GM18873 (cell line): Measurements from ENCODE around the gene TMUB1.

Experiments used
- ATAC-seq: cut with Tn5 transposase; IDR thresholded peaks from one replicate; pipeline ENCODE4 v1.9.1; 2021; ENCODE audit warnings: mild to moderate bottlenecking, moderate library complexity, moderate number of reproducible peaks; ENCODE audit not compliant: unreplicated experiment, low FRiP score

Gene TMUB1

DNA sequence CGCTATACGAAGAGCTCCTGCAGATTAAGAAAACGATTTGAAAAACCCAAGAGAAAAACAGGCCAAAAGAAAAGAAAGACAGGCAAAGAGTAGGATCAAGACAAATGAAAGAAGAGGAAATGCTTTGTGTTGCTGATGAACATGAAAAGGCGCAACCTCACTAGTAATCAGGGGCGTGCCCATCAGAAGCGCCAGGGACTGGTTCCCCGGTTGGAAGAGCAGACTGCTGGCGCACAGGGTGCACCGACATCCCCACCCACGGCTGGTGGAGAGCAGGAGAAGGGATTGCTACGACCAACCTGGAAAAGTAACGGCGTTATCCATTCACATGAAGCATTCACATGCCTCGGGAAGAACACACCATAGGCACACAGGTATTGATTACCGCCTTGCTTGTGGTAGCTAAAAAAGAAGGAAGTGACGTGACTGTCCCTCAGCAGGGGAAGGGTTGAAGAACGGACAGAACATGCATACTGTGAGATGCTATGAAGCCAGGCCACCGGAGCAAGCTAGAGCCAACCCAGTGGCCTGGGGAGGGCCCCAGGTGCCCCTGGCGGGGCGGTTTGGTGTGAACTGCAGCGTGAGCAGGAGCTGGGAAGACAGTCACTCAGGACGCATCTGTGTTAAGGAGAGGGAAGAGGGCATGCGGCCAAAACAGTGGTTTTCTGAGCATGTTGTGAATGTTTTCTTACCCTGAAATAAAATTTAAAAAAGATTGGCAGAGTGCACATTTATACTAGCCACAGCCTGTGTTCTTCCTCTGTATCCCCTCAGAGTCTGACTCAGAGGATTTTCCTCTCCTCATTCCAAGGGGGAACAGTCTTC lies 21.3 kb upstream of the TMUB1 start:
- ATAC-seq, result no peak

- ATAC-seq, result no peak
Measured at GRCh38 chr7:151103973-151104372, 20.7 kb upstream of the TMUB1 start.

DNA sequence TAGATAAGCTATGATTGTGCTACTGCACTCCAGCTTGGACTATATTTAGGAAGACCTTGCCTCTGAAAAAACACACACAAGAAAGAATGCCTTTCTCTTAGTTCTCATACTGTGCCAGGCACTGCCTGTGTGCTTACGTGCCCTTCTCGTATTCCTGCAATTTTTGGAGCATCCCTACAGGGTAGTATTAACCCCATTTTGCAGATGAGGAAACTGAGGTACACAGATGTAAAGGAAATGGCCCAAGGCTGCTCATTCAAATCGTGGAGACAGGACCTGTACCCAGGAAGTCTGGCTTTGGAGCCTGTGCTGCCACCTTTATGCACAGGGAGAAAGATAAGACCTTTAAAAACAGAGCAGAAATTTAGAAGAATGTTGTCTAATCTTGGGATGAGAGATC lies 19.7 kb upstream of the TMUB1 start:
- ATAC-seq, result no peak

- no peak for ATAC-seq
Measured at GRCh38 chr7:151101621-151102396, 18.5 kb upstream of the TMUB1 start.

GRCh38 chr7:151100921-151101320 lies 17.6 kb upstream of the TMUB1 start:
- ATAC-seq, result no peak

DNA sequence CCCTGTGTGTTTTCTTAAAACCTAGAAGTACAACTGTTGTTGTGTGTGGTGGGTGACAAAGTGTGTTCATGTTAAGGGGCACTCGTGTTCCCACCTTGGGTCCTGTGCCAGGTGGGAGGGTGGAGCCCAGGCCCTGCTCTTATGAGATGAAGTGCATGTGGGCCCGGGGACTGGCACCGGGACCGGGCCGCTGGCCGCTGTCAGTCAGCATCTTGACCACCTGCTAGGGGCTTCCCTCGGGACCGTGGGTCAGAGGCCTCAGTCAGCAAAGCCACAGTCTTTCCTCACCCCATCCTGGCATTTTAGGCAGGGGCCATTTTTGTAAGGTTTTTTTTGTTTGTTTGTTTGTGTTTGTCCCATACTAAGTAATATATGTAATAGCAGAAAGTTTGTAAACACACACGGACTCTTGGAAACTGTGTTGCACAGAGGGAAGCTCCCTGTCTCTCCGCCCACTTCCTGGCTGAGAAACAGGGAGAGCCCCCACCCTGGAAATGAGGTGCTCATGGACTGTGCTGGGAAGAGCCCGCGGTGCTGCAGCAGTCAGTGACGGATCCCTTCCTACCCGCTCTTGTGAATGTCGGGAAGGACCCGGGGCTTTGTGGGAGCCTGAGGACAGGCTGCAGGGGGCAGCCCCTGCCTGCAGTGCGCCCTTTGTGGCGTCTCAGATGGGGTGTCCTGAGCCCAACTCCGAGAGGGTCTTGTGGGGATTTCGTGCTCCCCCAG lies 16.4 kb upstream of the TMUB1 start:
- no peak for ATAC-seq

DNA sequence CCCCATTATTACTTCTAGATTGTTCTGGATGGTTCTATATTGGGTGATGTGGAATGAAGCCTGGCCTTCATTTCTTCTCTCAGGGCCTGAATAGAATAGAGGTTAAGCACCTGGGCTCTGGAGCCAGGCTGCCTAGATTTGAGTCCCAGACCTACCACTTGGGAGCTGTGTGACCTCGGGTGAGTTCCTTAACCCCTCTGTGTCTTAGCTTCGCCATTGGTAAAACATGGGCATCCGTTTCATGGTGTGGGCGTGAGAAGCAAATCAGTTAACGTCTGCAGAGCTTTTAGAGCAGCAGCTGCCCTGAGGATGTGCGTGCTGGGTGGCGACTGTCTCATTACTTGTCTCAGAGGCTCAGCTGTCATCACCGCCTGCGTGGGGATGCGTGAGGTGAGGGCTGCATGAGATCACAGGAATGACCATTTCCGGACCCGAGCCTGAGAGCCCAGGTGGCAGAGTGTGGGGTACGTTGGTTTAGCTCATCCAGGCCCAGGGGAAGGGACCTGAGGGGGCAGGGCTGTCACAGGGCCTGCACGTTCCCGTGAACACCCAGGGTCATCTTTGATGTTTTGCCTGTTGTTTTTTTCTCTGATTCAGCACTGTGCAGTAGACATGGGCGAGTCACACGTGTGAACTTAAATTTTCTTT lies 12.7 kb upstream of the TMUB1 start:
- ATAC-seq, result no peak

- ATAC-seq, result no peak
Measured at GRCh38 chr7:151095123-151095797, 12.0 kb upstream of the TMUB1 start.

- ATAC-seq, result no peak
Measured at GRCh38 chr7:151094675-151095074, 11.4 kb upstream of the TMUB1 start.

DNA sequence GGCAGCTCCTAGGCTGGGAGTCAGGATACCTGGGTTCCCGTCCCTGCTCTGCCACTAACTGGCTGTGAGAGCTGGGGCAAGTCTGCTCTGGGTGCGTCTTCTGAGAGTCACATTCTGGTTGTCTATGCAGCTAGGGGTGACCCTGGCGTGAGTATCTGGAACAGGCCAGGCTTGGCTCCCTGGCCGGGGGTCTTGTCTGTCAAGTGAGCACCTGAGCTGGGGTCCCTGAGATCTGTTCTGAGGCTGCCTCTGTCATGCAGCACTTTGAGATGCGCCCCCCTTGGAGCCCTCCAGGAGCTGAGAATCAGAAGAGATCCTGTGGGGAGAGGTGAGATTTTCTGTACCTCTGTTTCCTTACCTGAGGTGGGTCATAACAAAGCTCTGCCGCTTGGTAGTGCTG lies 10.5 kb upstream of the TMUB1 start:
- no peak for ATAC-seq

- no peak for ATAC-seq
Measured at GRCh38 chr7:151091988-151092387, 8.7 kb upstream of the TMUB1 start.

- no peak for ATAC-seq
Measured at GRCh38 chr7:151091431-151091830, 8.1 kb upstream of the TMUB1 start.

DNA sequence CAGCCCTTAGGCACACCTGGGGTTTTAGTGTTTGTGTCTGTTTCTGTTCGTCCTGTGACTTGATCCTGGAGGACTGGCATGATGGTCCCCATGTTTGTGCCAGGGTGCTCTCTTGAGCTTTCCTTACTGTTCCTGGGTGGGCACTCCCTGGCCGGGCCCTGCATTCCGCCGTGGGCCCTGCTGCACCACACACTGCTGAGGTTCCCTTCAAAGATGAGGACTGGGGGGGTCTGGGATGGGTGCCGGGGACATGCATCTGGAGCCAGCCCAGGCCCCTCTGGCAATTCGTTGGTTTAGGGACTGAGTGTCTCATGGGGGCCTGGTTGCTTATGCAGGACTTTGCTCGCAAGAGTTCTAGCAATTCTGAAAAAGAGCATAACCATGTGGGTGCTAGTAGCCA lies 7.7 kb upstream of the TMUB1 start:
- ATAC-seq, result no peak

DNA sequence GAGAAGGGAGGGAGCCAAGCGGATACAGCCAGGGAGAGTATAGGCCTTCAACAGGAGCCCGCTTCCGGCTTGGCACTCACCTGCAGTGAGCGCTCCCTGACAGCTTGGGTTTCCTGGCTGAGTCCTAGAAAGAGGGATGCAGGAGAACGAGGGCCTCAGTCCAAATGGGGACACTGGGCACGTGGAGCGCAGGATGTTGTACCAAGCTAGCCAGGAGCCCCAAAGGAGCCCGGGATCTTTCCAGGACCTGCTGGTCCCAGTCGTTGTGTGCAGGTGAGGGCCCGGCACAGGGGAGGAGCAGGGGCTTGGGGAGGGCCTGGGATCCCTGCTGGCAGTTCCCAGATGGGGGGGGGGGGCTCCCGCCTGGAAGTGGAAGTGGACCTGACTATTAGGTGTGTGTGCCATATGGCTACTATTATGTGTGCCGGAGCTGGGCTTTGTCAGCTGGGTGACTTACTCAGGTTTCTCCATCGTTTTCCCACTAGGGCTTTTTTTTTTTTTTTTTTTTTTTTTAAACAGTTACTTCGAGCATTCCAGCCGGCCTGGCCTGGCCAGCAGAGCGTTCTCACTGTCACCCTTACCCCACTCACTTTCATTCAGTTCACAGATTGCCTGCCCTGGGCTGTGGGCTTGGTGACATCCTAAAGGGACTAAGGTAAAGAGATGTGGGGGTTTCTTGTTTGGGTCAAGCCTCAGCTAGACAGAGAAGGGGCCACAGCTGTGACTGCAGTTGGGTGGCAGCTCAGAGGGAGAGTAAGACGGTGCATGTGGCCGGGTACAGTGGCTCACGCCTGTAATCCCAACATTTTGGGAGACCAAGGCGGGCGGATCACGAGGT lies 6.8 kb upstream of the TMUB1 start:
- ATAC-seq, result no peak

- no peak for ATAC-seq
Measured at GRCh38 chr7:151088856-151089699, 5.8 kb upstream of the TMUB1 start.

GRCh38 chr7:151088019-151088855 lies 4.9 kb upstream of the TMUB1 start:
- ATAC-seq, result no peak

DNA sequence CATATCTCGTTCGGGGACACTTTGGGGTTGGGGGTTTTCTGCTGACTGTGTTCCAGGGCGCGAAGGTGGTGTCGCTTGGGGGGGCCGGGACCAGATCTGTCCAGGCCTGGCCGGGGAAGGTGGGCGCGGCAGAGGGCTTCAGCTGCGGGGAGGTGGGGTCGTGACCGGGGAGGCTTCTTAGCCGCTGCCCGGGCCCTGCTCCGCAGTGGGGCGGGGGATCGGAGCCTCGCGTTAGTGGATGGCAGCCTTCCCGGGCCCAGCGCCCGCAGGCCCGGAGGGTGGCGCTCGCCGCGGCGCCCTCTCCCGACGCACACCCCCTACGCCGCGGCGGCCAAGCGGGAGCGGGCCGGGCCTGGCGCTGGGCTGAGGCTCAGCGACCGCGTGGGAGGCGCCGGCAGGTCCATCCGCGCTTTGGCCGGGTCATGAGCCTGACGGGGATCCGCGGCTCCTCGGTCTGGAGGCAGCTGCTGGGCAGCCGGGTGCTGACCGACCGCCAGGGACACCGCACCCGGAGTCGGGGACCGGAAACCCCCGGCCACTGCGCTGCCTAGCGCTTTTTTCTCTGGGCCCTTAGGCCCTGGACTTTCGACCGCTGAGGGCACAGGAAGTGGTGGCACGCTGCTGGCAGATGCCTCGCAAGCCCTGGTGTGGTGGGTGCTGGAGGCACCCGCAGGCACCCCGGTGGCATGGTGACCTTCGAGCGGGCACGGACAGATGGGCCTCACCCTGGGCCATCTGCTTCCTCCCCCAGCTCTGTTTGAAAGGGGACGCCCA lies 4.1 kb upstream of the TMUB1 start:
- ATAC-seq, result peak; percentile 27
